ENCODE measurements around the gene BCKDHB. TPM values are rescaled to one million over a fixed set of nuclear protein-coding genes. Genes with fewer than 3 reads are reported as not detected.
"Not testable (repeated sequence)": the region's sequence is repeated elsewhere in the genome, so short reads cannot be mapped to it uniquely, and the experiment has no call there.

Gene BCKDHB
- total RNA-seq (2014; rRNA removed; shearing (Covaris generic)) = 10.7 and 14.2 TPM in 2 replicates

- DNase-seq (ENCODE audit: low spot score) = peak; percentile 95
Observed at GRCh38 chr6:80106418-80107235, at the start of gene BCKDHB. BCKDHB (plus strand) TSS chr6:80106671; CDS start chr6:80106694, 23 bp downstream.

- no peak for DNase-seq (ENCODE audit: low spot score)
Observed at GRCh38 chr6:80060774-80061173, 45.7 kb upstream of the BCKDHB start.

- not testable (repeated sequence) for DNase-seq (ENCODE audit: low spot score)
Observed at GRCh38 chr6:80068146-80068545, 38.3 kb upstream of the BCKDHB start.

GRCh38 chr6:80070431-80070830 lies 36.0 kb upstream of the BCKDHB start:
- DNase-seq (ENCODE audit: low spot score) = not testable (repeated sequence)

- no peak for DNase-seq (ENCODE audit: low spot score)
Observed at GRCh38 chr6:80077067-80077466, 29.4 kb upstream of the BCKDHB start.

- no peak for DNase-seq (ENCODE audit: low spot score)
Observed at GRCh38 chr6:80088637-80089036, 17.8 kb upstream of the BCKDHB start.

- DNase-seq (ENCODE audit: low spot score) = no peak
Observed at GRCh38 chr6:80091506-80091905, 15.0 kb upstream of the BCKDHB start.

GRCh38 chr6:80094017-80094416 lies 12.5 kb upstream of the BCKDHB start:
- DNase-seq (ENCODE audit: low spot score) = peak; percentile 7

- DNase-seq (ENCODE audit: low spot score) = no peak
Observed at GRCh38 chr6:80095600-80095999, 10.9 kb upstream of the BCKDHB start.

- DNase-seq (ENCODE audit: low spot score) = no peak
Observed at GRCh38 chr6:80098392-80098791, 8.1 kb upstream of the BCKDHB start.

GRCh38 chr6:80104520-80104919 lies 2.0 kb upstream of the BCKDHB start:
- no peak for DNase-seq (ENCODE audit: low spot score)

GRCh38 chr6:80105972-80106417 lies 476 bp upstream of the BCKDHB start:
- no peak for DNase-seq (ENCODE audit: low spot score)

GRCh38 chr6:80122576-80122975 lies 16.1 kb downstream of the BCKDHB start:
- DNase-seq (ENCODE audit: low spot score) = not testable (repeated sequence)

GRCh38 chr6:80126657-80127345 lies 20.3 kb downstream of the BCKDHB start:
- no peak for DNase-seq (ENCODE audit: low spot score)

GRCh38 chr6:80129485-80129884 lies 23.0 kb downstream of the BCKDHB start:
- DNase-seq (ENCODE audit: low spot score) = no peak

GRCh38 chr6:80133020-80133419 lies 26.5 kb downstream of the BCKDHB start:
- DNase-seq (ENCODE audit: low spot score) = peak; percentile 51

- no peak for DNase-seq (ENCODE audit: low spot score)
Observed at GRCh38 chr6:80134065-80134464, 27.6 kb downstream of the BCKDHB start.

GRCh38 chr6:80142586-80142985 lies 36.1 kb downstream of the BCKDHB start:
- DNase-seq (ENCODE audit: low spot score) = no peak

GRCh38 chr6:80143419-80143937 lies 37.0 kb downstream of the BCKDHB start:
- peak; percentile 87 for DNase-seq (ENCODE audit: low spot score)

- no peak for DNase-seq (ENCODE audit: low spot score)
Observed at GRCh38 chr6:80144753-80145315, 38.4 kb downstream of the BCKDHB start.

- no peak for DNase-seq (ENCODE audit: low spot score)
Observed at GRCh38 chr6:80145509-80145908, 39.0 kb downstream of the BCKDHB start.

- DNase-seq (ENCODE audit: low spot score) = no peak
Observed at GRCh38 chr6:80145921-80146320, 39.5 kb downstream of the BCKDHB start.
